GM21786 (cell line): ENCODE results near the gene NRXN2.

Experiments
- ATAC-seq: cut with Tn5 transposase; IDR thresholded peaks from one replicate; pipeline ENCODE4 v1.9.1; 2021; ENCODE audit not compliant: unreplicated experiment

NRXN2 gene

DNA sequence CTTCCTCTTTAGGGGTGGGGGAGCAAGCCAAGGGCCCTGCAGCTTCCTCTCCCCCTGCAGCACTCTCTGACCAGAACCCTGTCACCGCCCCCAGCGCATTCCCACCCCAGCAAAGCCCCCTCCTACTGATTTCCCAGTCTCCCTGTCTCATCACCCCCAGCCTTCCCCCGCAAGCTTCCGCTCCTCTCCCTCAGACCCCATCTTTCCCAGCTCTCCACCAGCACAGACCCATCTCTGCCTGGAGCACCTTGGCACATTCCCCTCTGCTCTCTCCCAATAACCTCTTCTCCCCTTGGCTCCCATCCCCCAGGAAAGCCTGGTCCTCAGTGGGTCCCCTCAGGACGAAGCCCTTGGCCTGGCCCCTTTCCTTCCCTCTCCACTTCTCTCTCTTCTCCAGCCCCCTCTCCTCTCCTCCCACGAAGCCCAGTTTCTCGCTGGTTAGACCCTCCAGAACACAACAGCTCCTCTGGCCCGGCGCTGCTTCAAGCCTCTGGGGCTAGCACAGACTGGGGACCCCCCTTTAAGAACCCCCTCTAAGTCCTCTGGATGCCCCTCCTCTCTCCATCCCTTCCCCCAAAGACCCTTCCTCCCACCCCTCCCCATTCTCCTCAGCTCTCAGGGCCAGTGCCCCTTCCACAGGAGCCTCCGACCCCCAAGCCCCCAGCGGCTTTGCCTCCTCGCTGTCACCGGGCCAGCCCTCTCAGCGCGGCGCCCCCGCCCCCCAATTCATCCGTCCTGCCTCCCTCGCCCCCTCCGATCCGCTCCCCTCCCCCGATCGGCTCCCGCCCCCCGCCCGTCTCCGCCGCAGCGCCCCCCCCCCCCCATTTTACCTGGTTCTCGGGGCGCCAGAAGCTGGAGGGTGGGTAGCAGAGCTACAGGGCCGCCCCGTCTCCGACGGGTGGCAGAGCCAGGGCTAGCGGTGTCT is 594 bp downstream of the NRXN2 start:
- no peak for ATAC-seq

DNA sequence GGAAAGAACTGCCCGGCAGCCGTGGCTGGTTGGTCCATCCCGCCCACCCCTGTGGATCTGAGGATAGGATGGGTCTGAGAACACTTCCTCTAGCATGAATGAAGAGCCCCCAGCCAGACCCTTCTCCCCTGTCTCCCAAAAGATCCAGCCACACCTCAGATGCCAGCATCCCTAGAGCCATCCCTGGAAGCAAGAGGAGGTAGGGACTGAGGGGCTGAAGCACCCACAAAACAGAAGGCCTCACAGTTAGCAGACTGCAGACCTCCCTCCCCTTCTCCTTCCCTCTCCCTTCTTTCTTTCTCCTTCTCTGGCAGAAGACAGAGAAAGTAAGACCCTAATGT is 1.7 kb downstream of the NRXN2 start:
- no peak for ATAC-seq

DNA sequence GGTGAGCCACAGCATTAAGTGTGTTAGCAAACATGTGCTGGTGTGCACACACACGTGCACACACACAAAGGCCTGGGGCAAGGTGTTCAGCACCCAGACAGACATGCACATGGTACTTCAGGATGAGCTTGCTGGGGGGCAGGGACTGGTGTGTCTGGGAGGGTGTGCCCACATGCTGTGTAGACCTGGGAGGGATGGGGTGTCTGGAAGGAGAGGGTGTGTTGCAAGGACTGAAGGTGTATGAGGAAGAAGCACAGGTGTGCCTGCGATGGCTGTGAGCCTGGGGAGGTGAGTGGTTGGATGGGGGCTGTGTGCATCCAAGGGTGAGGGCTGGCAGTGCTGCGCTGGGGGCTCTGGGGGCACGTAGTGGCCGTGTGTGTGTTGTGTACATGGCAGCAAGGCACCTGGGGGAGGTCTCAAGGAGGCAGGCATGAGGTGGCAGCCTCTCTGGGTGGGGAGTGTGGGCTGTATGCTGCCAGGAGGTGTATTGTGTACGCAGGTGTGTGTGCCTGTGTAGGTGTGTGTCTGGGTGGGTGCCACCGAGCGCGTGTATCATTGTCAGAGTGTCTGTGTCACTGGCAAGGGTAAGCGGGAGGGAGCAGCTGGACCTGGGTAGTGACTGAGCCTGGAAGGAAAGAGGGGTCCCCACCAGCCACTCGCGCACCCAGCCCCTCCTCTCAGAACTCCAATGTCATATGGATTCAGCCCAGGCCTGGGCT is 2.2 kb downstream of the NRXN2 start:
- no peak for ATAC-seq

DNA sequence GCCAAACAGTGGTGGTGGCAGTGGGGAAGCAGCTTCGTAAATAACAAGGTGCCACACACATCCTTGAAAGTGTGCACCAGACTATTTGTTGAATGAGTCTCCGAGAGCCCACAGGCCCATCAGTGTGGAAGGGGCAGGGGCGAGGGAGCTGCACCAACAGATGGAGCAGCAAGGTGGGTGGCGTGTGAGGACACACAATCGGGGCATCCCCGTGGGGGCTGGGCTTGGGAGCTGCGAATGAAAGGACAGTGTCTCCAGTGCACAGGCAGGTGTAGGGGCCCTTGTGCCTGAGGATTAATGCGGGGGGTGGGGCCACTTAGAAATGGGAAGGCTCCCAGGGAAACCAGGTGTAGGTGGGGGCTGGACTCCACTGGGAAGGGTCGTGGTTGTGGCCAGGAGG is 2.8 kb downstream of the NRXN2 start:
- no peak for ATAC-seq

DNA sequence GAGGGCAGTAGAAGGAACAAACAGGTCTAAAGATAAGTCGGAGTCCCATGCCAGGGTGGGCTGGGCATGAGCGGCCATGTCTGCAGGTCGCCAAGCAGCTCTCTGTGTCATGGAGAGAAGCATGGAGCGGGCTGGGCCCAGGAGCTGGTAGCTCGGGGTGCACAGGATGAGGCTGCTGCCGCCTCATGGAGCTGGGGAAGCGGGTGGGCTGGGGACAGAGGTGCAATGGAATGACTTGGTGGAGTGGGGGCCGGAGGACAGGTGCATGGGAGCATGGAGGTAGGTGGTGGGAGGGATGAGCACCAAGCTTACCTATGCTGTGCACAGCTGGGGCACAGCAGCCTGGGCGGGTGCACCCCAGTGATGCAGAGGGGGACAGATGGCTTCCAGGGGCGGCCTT is 3.6 kb downstream of the NRXN2 start:
- no peak for ATAC-seq

DNA sequence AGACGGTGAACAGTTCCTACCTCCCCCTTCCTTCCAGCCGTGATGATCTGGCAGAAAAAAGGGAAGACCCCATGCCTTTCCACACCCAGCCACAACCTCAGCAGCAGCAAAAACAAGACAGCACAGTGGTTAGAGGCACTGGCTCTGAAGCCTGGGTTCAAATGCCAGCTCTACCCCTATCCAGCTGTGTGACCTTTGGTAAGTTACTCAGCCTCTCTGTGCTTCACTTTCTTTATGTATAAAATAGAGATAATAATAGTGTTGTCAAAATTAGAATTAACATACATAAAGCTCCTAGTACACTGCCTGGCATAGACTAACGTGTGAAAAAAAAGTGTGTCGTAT is 4.2 kb downstream of the NRXN2 start:
- ATAC-seq, result no peak

DNA sequence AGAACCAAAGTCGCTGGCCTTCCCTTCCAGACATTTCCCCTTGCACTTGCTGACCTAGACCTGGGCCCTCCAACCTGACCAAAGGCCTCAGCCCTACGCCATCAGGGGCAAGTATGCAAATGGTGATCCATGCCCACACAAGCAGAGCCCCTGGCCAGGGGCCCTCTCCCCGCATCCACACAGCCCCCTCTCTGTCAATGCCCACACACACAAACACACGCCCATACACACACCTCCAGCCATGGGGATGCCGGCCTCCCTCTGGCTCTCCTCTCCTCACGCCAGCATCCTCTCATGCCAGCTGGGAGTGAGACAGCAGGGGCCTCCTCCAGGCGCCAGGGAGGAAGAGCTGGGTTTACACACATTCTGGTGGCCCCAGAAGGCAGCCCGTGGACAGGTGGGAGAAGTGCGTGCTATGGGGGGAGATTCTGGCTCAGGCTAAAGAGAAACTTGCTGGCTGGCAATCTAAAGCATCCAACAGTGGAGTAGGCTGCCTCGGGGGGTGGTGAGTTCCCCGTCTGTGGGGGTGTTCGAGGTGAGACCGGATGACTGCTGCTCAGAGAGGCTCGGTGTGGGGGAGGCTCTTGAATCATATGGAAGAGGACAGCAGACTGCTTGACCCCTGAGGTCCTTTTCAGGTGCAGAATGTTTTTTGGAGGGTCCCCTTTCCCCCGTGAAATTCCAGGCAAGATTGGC is 4.8 kb downstream of the NRXN2 start:
- ATAC-seq, result no peak

DNA sequence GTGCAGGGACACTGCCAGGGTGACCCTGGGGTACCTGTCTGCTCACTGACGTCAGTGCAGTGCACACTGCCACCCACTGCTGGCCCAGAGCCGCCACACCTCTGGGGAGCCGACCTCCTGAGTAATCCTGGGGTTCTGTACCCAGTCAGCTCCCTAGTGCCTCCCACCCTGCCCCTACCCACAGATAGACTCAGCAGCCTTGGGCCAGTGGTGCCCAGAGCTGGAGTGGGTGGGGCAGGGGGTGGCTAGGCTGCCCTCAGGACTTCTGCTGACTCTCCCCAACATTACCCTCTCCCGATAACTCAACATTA is 5.8 kb downstream of the NRXN2 start:
- no peak for ATAC-seq

DNA sequence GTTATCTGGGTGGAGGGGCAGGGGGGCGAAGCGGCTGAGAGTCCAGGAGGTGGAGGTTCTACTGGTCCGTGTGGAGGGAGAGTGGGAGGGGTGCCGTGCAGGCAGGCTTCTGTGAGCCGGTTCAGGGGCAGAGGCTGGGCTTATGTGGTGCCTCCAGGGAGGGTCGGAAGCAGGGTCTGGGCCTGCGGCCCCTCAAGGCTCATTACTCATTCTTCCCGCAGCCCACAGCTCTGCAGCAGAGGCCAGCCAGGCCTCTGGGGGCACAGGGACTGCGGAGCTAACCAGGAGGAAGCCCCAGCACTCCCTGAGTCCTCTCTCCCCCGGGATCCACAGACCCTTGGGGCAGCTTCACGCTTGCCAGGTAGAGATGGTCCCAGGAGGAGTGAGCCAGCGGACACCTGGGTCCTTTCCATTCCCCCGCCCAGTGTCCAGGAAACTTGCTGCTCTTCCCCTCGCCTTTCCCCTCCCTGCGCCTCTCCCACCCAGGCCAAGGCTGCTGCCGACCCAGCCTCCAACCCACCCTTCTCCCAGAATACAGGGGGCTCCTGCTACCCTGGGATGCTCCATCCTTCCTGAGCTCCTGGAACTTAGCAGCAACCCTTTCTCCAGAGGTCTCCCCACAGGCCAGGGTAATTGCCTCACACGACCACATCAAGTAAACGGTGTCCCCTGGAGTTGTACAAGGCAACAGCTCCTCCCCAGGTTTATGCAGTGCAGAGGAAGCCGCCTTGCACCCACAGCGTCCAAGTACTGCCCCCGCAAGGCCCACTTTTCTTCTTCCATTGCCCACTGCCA is 6.3 kb downstream of the NRXN2 start:
- no peak for ATAC-seq

DNA sequence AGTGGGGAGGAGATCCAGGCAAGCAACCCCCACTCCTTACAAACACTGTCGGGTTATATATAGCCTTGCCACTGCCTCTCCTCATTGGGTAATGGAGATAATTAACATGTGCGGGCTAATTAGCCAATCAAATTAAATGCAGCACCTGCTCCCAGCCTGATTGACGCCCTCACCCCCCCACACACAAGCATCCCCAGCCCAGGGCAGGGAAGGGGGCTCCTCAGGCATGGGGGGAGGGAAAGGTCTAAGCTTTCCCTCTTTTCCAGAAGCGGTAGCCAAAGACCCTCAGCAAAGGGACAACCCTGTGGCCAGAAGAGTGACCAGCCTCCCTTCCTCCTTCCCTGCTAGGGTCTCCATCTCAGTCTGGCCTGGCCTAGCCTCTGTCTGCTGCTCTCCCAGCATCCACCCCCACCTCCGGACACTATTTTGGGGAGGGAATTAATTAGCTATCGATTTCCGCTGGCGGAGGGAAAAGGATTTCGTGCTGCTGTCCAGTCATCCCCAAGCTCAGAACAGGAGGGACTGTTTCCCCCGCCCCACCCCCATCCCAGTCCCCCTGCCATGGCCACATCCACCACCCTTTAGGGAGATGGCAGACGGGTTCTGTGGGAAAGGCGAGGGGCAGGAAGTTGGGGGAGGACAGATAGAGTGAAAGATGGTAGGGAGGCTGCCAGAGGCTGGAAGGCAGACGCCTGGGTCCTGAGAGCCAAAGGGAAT is 7.1 kb downstream of the NRXN2 start:
- ATAC-seq, result no peak

DNA sequence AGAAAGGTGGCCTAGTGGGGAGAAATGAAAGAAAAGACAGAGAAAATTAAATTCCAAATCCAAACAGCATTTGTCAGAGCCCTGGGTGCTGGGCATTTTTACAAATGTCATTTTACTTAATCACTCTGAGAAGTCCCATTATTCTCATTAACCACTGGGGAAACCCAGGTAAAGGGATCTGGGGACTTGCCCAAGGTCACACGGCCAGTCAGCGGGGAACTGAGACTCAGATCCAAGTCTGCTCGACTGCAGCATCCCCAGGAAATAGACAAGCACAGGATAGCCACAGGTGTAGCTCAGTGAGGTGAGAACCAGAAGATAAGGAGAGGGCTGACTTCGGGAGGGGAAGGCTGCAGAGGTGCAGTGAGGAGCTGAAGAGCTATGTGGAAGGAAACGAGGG is 7.9 kb downstream of the NRXN2 start:
- no peak for ATAC-seq

DNA sequence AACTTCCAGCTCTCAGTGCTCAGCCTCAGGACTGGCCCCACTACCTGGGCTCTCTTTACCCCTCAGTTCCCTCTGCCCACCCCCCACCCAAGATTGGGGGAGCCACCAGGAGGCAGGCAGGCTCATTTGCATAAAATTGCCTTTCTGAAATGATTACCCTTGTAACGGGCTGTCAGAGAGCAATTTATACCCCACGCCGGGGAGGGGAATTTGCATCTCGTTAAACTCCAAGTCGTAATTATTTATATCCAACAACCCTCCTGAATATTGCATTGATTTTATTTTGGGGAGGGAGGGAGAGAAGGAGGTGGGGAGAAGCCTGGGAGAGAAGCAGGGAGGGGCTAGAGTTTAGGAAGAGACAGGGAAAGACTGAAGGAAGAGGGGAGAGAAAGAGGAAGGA is 8.3 kb downstream of the NRXN2 start:
- no peak for ATAC-seq

DNA sequence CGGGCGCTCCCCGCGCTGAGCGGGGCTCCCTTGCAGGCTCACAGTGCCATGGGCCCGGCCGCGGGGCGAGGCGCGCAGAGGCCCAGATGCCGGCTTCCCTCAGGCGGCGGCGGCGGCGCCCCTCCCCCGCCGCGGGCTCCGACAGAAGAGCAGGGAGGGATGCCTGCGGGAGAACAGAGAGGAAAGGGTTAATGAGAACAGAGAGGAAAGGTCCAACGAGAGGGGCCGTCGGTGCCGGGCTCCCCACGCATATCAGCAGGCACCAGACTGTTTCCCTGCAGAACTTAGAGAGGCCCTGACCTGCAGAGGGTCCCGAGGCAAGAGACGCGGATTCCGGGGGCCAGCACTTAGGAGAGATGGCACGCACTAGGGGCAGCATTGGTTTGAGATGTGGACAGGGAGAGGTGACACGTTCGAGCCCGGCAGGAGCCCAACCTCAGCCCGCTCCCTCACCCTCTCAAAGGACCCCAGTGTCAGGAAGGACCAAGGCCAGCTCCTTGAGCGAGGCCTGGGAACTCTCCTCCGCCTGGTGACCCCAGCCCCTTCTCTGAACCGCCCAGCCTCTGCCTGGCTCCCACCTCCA is 9.1 kb downstream of the NRXN2 start:
- no peak for ATAC-seq

DNA sequence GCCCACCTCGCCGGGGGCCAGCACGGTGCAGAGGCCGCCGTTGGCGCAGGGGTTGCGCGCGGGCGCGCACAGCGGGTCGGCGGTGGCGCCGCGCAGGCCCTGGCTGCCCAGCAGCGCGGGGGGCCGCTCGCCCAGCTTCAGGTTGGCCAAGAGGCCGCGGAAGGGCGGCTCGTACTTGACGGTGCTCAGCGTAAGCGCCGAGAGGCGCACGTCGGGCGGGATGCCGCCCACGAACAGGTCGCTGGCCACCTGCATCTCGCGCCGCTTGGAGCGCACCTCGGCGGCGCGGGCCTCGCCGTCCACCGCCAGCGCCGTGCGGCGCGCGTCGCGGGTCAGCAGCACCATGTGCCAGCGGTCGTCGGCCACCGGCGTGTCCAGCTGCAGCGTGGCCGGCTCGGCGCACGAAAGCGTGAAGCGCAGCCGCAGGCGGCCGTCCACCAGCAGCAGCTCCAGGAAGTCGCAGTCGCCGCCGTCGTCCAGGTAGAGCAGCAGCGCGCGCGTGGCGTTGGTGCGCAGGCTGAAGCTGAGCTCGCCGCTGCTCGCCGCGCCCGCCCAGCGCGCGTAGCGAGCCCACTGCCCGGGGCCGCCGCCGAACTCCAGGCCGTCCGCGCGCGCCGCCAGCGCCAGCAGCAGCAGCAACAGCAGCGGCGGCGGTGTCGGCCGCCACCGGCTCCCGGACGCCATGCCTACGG is 9.8 kb downstream of the NRXN2 start:
- ATAC-seq, result no peak

DNA sequence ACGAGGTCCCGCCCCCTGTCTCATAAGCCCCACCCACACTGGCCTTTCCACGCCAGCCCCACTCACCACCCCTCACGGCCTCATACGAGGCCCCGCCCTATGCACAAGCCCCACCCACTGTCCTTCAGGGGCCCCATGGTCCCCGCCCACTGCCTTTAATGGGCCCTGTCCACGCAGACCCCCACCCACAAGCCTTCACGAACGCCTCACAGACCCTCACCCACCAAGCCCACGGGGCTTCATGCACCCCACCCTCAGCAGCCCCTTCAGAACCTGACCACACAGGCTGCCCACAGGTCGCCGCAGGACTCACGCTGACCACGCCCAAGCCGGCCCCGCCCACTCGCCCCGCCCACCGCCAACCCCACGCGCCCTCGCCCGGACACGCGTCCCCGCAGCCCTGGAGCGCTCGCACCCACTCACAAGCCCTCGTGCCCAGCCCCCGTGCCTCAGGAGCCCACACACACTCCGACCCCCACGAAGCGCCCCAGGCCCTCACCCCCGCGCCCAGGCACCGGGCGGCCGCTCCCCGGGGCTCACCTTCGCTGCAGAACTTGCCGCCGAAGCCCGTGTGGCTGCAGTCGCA is 10.5 kb downstream of the NRXN2 start:
- no peak for ATAC-seq

DNA sequence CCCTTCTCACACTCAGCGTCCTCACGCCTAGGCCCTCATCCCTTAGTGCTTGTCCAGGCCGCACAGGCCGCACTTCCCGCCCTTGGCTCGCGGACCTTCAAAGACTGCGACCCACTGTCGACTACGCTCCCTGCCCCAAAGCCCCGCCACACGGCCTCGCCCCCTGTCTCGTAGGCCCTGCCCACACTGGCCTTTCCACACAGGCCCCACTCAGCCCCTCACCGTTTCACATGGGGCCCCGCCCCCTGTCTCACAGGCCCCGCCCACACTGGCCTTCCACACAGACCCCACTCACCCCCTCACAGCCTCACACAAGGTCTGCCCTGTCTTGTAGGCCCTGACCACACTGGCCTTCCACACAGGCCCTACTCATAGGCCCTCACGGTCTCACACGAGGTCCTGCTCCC is 11.0 kb downstream of the NRXN2 start:
- ATAC-seq, result no peak

DNA sequence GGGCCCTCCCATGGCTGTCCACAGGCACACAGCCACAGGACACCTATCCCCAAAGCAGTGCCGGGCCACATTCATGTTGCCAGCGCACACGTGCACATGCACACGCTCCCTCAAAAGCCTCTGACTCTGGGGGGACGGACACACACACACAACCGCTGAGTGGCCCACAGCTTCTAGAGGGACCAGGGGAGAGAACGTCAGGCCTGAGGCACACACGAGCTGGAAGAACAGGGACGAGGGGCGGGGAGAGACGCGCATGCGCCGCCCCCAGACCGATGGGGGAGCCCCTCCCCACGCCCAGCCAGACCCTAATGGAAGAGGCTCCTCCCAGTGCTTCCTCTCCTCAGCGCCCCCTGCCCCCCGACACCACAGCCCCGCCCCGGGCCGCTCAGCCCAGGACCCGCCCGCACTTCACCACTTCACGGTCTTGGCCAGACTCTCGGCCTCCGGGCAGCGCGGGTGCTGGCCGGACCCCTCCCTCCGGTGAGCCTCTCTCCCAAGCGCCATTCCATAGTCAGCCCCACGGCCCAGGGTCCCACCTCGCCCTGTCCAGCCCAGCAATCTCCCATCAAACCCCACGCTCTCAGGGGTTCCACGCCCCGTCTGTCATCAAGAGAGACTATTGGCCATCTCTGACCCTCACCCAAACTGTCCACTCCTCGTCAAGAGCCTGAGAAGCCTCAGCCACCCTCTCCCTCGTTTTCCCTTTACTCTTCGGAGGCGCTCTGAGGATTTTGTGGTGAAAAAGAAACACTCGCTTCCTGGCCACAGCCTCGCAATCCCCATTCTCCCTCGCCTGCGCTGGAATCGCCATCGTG is 11.7 kb downstream of the NRXN2 start:
- ATAC-seq, result no peak

DNA sequence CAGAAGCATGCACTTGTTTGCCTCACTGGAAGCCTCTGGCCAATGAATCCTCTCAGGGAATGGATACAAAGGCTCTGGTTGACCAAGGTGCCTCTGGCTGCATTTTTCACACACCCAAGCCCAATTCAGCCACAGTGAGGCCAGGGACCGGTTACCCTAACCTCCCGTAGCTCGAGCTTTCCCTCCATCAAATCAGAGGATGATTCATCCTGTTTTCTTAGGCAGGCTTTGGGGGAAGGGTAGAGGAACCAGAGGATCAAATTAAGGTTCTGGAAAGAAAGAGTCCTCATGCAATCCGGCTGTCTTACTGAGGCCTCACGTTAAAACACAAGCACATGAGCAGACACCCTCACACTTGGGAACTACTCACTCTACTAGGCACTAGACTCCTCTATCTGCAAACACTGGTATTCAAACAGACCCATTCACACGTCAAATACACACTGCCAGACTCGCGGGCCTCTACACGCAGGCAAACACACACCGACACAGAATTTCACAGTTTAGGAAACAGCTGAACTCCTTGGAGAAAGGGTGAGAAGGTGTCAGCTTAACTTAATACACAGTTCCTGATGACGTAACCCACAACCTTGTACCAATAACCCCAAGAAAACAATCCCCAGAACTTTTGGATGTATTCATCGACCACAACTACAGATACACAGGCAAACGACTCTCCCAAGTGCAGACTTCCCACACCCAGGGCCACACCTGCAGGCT is 12.4 kb downstream of the NRXN2 start:
- ATAC-seq, result no peak
